Neuronal stem cell (in vitro differentiated cells): ENCODE data around the gene NF2.

Experiments used
- DNase-seq: peaks from one replicate; pipeline ENCODE4 v3.0.0-alpha.2; 2013; ENCODE audit warnings: low spot score
- H2AFZ ChIP-seq: one replicate; pipeline ENCODE4 v1.6.1; 2013; ENCODE audit warnings: mild to moderate bottlenecking, low read length, inconsistent platforms
- H2AK5ac ChIP-seq: 2 replicates; pipeline ENCODE4 v1.6.1; 2013; ENCODE audit warnings: low read depth, mild to moderate bottlenecking, inconsistent platforms, low read length, moderate library complexity, mixed read lengths
- H2BK120ac ChIP-seq: 2 replicates; pipeline ENCODE4 v1.6.1; 2013; ENCODE audit warnings: low read depth, mild to moderate bottlenecking, inconsistent platforms, low read length, moderate library complexity, mixed read lengths
- H2BK12ac ChIP-seq: one replicate; pipeline ENCODE4 v1.6.1; 2013; ENCODE audit warnings: low read length, inconsistent platforms
- H2BK15ac ChIP-seq: 2 replicates; pipeline ENCODE4 v1.6.1; 2013; ENCODE audit warnings: mild to moderate bottlenecking, low read length, inconsistent platforms, mixed read lengths
- H2BK5ac ChIP-seq: one replicate; pipeline ENCODE4 v1.6.1; 2013; ENCODE audit warnings: inconsistent platforms, mild to moderate bottlenecking, low read length, moderate library complexity
- H3K14ac ChIP-seq: one replicate; pipeline ENCODE4 v1.6.1; 2013; ENCODE audit warnings: low read length, inconsistent platforms
- H3K18ac ChIP-seq: 2 replicates; pipeline ENCODE4 v1.6.1; 2013; ENCODE audit warnings: low read length, inconsistent platforms
- H3K23ac ChIP-seq: 2 replicates; pipeline ENCODE4 v1.6.1; 2013; ENCODE audit warnings: low read depth, mild to moderate bottlenecking, mixed read lengths, low read length, inconsistent platforms; ENCODE audit not compliant: poor library complexity
- H3K27ac ChIP-seq: replicated peaks from 3 replicates; pipeline ENCODE4 v1.5.1; 2013; ENCODE audit warnings: low read length, inconsistent platforms
- H3K27me3 ChIP-seq, 3 experiments: 2 replicates each; pipeline ENCODE4 v1.6.1; 2013; ENCODE audit warnings: low read length in 3 of 3, mild to moderate bottlenecking in 2 of 3, inconsistent platforms in 1 of 3, low read depth in 1 of 3, mixed read lengths in 1 of 3, moderate library complexity in 1 of 3; ENCODE audit not compliant: control insufficient read depth in 3 of 3, insufficient read depth in 3 of 3
- H3K36me3 ChIP-seq, 2 donors: replicated peaks in 1 of 2; 2 replicates each; pipeline ENCODE4 v1.6.1; 2013; ENCODE audit warnings: low read length in 2 of 2; ENCODE audit not compliant: control insufficient read depth in 2 of 2, insufficient read depth in 2 of 2
- H3K4ac ChIP-seq: 2 replicates; pipeline ENCODE4 v1.6.1; 2013; ENCODE audit warnings: inconsistent platforms, mild to moderate bottlenecking, low read length, moderate library complexity
- H3K4me1 ChIP-seq, 2 donors: 1 replicate in 1 of 2; 2 replicates in 1 of 2; pipeline ENCODE4 v1.6.1; 2013; ENCODE audit warnings: low read length in 2 of 2, low read depth in 1 of 2; ENCODE audit not compliant: control insufficient read depth in 2 of 2, insufficient read depth in 1 of 2
- H3K4me2 ChIP-seq: one replicate; pipeline ENCODE4 v1.6.1; 2013; ENCODE audit warnings: mild to moderate bottlenecking, low read length, inconsistent platforms; ENCODE audit not compliant: insufficient read depth, poor library complexity, severe bottlenecking
- H3K4me3 ChIP-seq, 2 donors: 2 replicates each; pipeline ENCODE4 v1.5.1; 2013; ENCODE audit warnings: low read length in 2 of 2, mild to moderate bottlenecking in 2 of 2, inconsistent platforms in 1 of 2, moderate library complexity in 1 of 2
- H3K79me1 ChIP-seq: one replicate; pipeline ENCODE4 v1.6.1; 2013; ENCODE audit warnings: low read depth, mild to moderate bottlenecking, inconsistent platforms, low read length, moderate library complexity
- H3K9ac ChIP-seq: one replicate; pipeline ENCODE4 v1.6.1; 2013; ENCODE audit warnings: mild to moderate bottlenecking, low read depth, low read length, inconsistent platforms; ENCODE audit not compliant: poor library complexity
- H3K9me3 ChIP-seq, 2 donors: replicated peaks in 1 of 2; 2 replicates each; pipeline versions ENCODE3 to v1.6.1; 2013; ENCODE audit warnings: low read length in 2 of 2, mild to moderate bottlenecking in 2 of 2, inconsistent platforms in 1 of 2, low read depth in 1 of 2, mixed read lengths in 1 of 2, moderate library complexity in 1 of 2; ENCODE audit not compliant: control insufficient read depth in 2 of 2, insufficient read depth in 1 of 2
- H4K8ac ChIP-seq: one replicate; pipeline ENCODE4 v1.6.1; 2013; ENCODE audit warnings: low read depth, mild to moderate bottlenecking, inconsistent platforms, low read length, moderate library complexity
- H4K91ac ChIP-seq: one replicate; pipeline ENCODE4 v1.6.1; 2013; ENCODE audit warnings: low read length, low read depth, mild to moderate bottlenecking, inconsistent platforms; ENCODE audit not compliant: poor library complexity
- WGBS, 2 donors: extraction: QIAGEN DNeasy Blood & Tissue Kit; methylation state at CpG; one replicate each; pipeline ENCODE4 v1.1.7; 2013; ENCODE audit warnings: missing lambda C conversion rate in 2 of 2, mixed read lengths in 1 of 2; ENCODE audit not compliant: insufficient read length in 2 of 2, insufficient replicate concordance in 1 of 2; ENCODE audit errors: extremely low coverage in 2 of 2; 5-methylcytosine and 5-hydroxymethylcytosine counted together

NF2 gene

DNA sequence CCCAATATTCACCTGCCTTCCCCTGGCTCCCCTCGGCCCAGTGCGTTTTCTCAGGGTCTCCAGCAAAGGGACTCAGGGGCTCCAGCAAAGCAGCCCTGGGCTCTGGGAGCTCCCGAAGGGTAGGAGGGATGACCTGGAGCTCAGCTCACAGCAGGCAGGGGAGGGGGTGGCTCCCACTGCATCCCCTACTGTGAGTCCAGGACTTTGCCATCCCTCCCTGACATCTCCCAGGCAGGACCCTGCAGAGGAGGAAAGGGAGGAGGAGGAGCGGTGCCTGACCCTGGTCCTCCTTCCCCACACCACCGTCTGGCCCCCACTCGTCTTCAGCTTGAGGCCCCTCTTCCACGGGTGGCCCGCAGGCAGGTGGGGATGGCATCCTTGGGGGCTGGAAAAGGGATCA lies 121.4 kb downstream of the NF2 start:
- no peak overlapping the region for H2BK120ac ChIP-seq
- H3K36me3 ChIP-seq, result no peaks in the 10 kb centered on the region
- no peaks in the 10 kb centered on the region for H3K9me3 ChIP-seq
- peaks cover 12 to 56% (median 23%) of the 10 kb centered on the region in 3 experiments for H3K27me3 ChIP-seq
- H3K4me1 ChIP-seq, result peaks cover 0 to 5% of the 10 kb centered on the region in 2 donors
- no peak overlapping the region for H2BK12ac ChIP-seq
- H4K91ac ChIP-seq, result no peak overlapping the region
- peaks cover 3% of the 10 kb centered on the region for H3K79me1 ChIP-seq
- H3K14ac ChIP-seq, result no peak overlapping the region
- H3K27ac ChIP-seq, result no peak overlapping the region
- no peak overlapping the region for H3K4ac ChIP-seq
- no peak overlapping the region for H2BK5ac ChIP-seq
- H3K4me3 ChIP-seq, result no peak overlapping the region
- H3K18ac ChIP-seq, result peak overlapping the region; percentile 1
- no CpG with 5 or more reads among the region's 8 CpGs for WGBS, 2 donors
- H3K4me2 ChIP-seq, result no peak overlapping the region
- peak overlapping the region; percentile 5 for H2BK15ac ChIP-seq
- no peak overlapping the region for H2AK5ac ChIP-seq
- H4K8ac ChIP-seq, result no peak overlapping the region
- DNase-seq, result no peak
- H3K23ac ChIP-seq, result peak overlapping the region; percentile 2
- H3K9ac ChIP-seq, result no peak overlapping the region
- no peak overlapping the region for H2AFZ ChIP-seq

DNA sequence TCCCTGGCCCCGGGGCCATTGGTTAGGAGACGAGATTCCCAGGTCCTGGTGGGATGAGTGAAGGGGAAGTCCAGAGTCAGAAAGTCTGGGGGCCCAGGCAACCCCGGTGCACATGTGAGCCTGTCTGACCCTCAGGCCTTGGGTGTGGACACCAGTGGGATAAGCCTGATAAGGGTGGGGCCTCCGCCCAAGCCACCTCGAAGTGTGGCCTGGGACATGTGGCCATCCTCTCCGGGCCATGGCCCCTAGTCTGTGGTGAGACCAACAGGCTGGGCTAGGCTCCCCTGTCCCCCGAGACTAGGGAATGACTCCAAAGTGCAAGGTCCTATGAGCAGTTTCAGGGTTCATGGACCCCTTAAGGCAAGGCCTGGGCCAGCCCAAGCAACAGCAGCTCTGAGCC lies 122.7 kb downstream of the NF2 start:
- peaks cover 4 to 48% (median 10%) of the 10 kb centered on the region in 3 experiments for H3K27me3 ChIP-seq
- no peak for DNase-seq
- H4K91ac ChIP-seq, result peak overlapping the region; percentile 24
- peak overlapping the region; percentile 23 for H3K4ac ChIP-seq
- H3K14ac ChIP-seq, result no peak overlapping the region
- no peak overlapping the region for H2BK120ac ChIP-seq
- no peak overlapping the region for H2BK15ac ChIP-seq
- peaks cover 0 to 4% of the 10 kb centered on the region in 2 donors for H3K4me1 ChIP-seq
- H3K9me3 ChIP-seq, result no peaks in the 10 kb centered on the region
- H2AFZ ChIP-seq, result no peak overlapping the region
- no peak overlapping the region for H3K4me2 ChIP-seq
- no peak overlapping the region for H3K18ac ChIP-seq
- WGBS, 2 donors, result no CpG with 5 or more reads among the region's 7 CpGs
- peak overlapping the region; percentile 71 for H2BK5ac ChIP-seq
- no peak overlapping the region for H3K27ac ChIP-seq
- H2BK12ac ChIP-seq, result peak overlapping the region; percentile 30
- H2AK5ac ChIP-seq, result peak overlapping the region; percentile 68
- H3K9ac ChIP-seq, result no peak overlapping the region
- peak overlapping the region; percentile 63 for H3K23ac ChIP-seq
- no peaks in the 10 kb centered on the region for H3K36me3 ChIP-seq
- H3K79me1 ChIP-seq, result peaks cover 3% of the 10 kb centered on the region
- no peak overlapping the region for H4K8ac ChIP-seq
- H3K4me3 ChIP-seq, result no peak overlapping the region

DNA sequence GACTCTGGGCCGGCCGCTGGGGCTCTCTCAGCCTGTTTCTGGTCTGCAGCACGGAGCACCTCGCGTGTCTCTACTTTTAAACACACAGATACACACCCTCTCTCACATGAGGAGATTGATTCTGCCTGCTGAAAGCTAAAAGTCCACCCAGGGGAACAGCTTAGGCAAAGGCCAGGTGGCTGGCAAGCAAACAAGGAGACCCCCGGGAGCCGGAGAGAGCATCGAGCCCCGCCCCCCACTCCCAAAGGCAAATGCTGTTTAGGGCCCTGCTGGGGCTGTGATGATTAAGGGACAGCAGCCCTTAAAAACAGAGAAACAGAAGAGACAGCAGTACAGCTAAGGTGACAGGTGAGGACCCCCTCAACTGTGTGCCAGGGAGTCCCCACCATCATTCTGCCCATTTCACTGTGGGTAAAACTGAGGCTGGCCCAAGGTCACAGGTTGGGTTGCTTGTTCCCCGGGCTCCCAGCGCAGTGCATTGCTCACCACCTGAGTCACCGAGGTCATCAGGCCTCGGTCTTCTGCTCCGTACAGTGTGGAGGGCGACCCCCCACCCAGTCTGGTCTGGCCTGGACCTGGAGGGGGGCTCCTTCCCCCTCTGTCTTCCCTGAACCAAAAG lies 123.2 kb downstream of the NF2 start:
- H3K27me3 ChIP-seq, result peaks cover 0 to 43% (median 5%) of the 10 kb centered on the region in 3 experiments

DNA sequence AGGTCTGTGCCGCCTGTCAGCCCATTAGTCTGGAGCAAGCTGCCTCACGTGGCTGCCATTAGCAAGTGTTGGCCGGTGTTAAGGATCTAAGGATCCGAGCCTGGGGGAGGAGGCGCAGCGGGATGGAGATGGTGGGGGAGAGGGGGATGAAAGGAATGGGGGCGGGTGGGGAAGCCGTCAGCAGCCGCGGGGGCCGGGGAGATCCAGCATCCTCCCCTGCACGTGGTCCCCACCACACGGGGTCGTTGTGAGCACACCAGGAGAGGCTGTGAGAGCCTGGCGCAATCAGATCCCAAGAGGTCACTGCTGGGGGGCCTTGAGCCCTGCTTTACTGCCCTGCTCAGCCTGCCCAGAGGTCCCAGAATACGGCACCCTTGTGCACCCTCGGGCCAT lies 123.7 kb downstream of the NF2 start:
- no peak overlapping the region for H3K4me3 ChIP-seq
- H2BK15ac ChIP-seq, result no peak overlapping the region
- no CpG with 5 or more reads among the region's 17 CpGs for WGBS, 2 donors
- no peak overlapping the region for H4K91ac ChIP-seq
- no peak overlapping the region for H3K9ac ChIP-seq
- peak overlapping the region; percentile 20 for H2AK5ac ChIP-seq
- no peaks in the 10 kb centered on the region for H3K9me3 ChIP-seq
- no peak overlapping the region for H3K4me2 ChIP-seq
- peak overlapping the region; percentile 66 for H3K18ac ChIP-seq
- H4K8ac ChIP-seq, result no peak overlapping the region
- peaks cover 3% of the 10 kb centered on the region for H3K79me1 ChIP-seq
- DNase-seq, result peak; percentile 39
- no peak overlapping the region for H3K23ac ChIP-seq
- H2BK120ac ChIP-seq, result no peak overlapping the region
- peaks cover 0 to 37% (median 3%) of the 10 kb centered on the region in 3 experiments for H3K27me3 ChIP-seq
- H3K4ac ChIP-seq, result no peak overlapping the region
- peaks cover 0 to 2% of the 10 kb centered on the region in 2 donors for H3K4me1 ChIP-seq
- H3K36me3 ChIP-seq, result no peaks in the 10 kb centered on the region
- H2BK12ac ChIP-seq, result no peak overlapping the region
- no peak overlapping the region for H2BK5ac ChIP-seq
- peak overlapping the region; percentile 5 for H2AFZ ChIP-seq
- no peak overlapping the region for H3K14ac ChIP-seq
- no peak overlapping the region for H3K27ac ChIP-seq

More for the DNA sequence above, 123.2 kb downstream of the NF2 start:
- Histone ChIP-seq H3K27ac (no peak overlapping the region), H2BK5ac (peak overlapping the region; percentile 71), H3K79me1 (peaks cover 3% of the 10 kb centered on the region), H3K23ac (peak overlapping the region; percentile 63), H4K8ac (no peak overlapping the region), H3K4me1 (peaks cover 0 to 2% of the 10 kb centered on the region in 2 donors), H2BK120ac (no peak overlapping the region), H3K4ac (peak overlapping the region; percentile 23), H2AK5ac (peak overlapping the region; percentile 68), H3K9me3 (no peaks in the 10 kb centered on the region), H3K36me3 (no peaks in the 10 kb centered on the region), H3K9ac (no peak overlapping the region), H2AFZ (peak overlapping the region; percentile 5), H3K4me3 (no peak overlapping the region), H4K91ac (no peak overlapping the region), H2BK15ac (no peak overlapping the region), H3K14ac (no peak overlapping the region), H3K4me2 (no peak overlapping the region), H3K18ac (no peak overlapping the region), H2BK12ac (no peak overlapping the region)
- no peak for DNase-seq
- no CpG with 5 or more reads among the region's 15 CpGs for WGBS, 2 donors
